GM12891 (cell line): ENCODE results near the gene HSD11B1L.
"Not testable (repeated sequence)": the region's sequence is repeated elsewhere in the genome, so short reads cannot be mapped to it uniquely, and the experiment has no call there.

ENCODE experiments used
- DNase-seq: peaks from one replicate; pipeline ENCODE4 v3.0.0; 2011; ENCODE audit warnings: low spot score; ENCODE audit not compliant: insufficient read length
- FAIRE-seq: peaks from 2 replicates; lab custom pipeline; 2011; peaks lifted over from hg19 to GRCh38; lab: Jason Lieb, UNC
- PAX5 ChIP-seq: IDR thresholded peaks from 2 replicates; pipeline ENCODE4 v1.6.1; 2011; ENCODE audit warnings: low read length, moderate library complexity, mild to moderate bottlenecking; ENCODE audit not compliant: insufficient read depth, severe bottlenecking
- POLR2A ChIP-seq: IDR thresholded peaks from 2 replicates; pipeline ENCODE4 v1.6.1; 2011; ENCODE audit warnings: low read depth, low read length, control low read depth
- POLR2AphosphoS5 ChIP-seq: IDR thresholded peaks from 2 replicates; pipeline ENCODE4 v1.6.1; 2011; ENCODE audit warnings: low read depth, low read length, control low read depth
- POU2F2 ChIP-seq: IDR thresholded peaks from 2 replicates; pipeline ENCODE4 v1.6.1; 2011; ENCODE audit warnings: low read depth, mild to moderate bottlenecking, control low read depth, low read length, moderate library complexity
- SPI1 ChIP-seq: IDR thresholded peaks from 2 replicates; pipeline ENCODE4 v1.6.1; 2011; ENCODE audit warnings: low read depth, low read length, control low read depth
- TAF1 ChIP-seq: IDR thresholded peaks from 2 replicates; pipeline ENCODE4 v1.6.1; 2011; ENCODE audit warnings: low read depth, low read length, control low read depth

HSD11B1L gene

GRCh38 chr19:5698635-5699422, 18.0 kb downstream of the HSD11B1L start:
- TF ChIP-seq TAF1 (no peak), POLR2A (no peak), PAX5 (no peak), POU2F2 (no peak), SPI1 (no peak), POLR2AphosphoS5 (no peak; the same call in 1 of the 2 replicates)
- FAIRE-seq: no peak
- DNase-seq: no peak

- DNase-seq (no peak), FAIRE-seq (no peak)
- no peak for TF ChIP-seq SPI1
- TF ChIP-seq TAF1: no peak
- no peak; the same call in 1 of the 2 replicates for TF ChIP-seq POLR2A
- no peak for TF ChIP-seq PAX5
- TF ChIP-seq POLR2AphosphoS5: no peak
- TF ChIP-seq POU2F2: no peak
These were observed 19.7 kb downstream of the HSD11B1L start for GRCh38 chr19:5700455-5701092.

- not testable (repeated sequence) for DNase-seq, FAIRE-seq
These were observed 21.2 kb downstream of the HSD11B1L start for GRCh38 chr19:5702053-5702410.

- TF ChIP-seq SPI1 (no peak), POU2F2 (no peak), TAF1 (no peak), POLR2A (0 out of 2 replicates have a peak, but pooled peaks have one; percentile 0), POLR2AphosphoS5 (0 out of 2 replicates have a peak, but pooled peaks have one; percentile 26), PAX5 (no peak)
- peak; percentile 17 for DNase-seq
- FAIRE-seq: no peak
These were observed 23.3 kb downstream of the HSD11B1L start for GRCh38 chr19:5703819-5704818.

- FAIRE-seq (no peak), DNase-seq (no peak)
- TF ChIP-seq TAF1 (no peak), POLR2A (no peak), POU2F2 (no peak)
These were observed 24.7 kb downstream of the HSD11B1L start for GRCh38 chr19:5705552-5705951.

GRCh38 chr19:5706876-5707573, 26.2 kb downstream of the HSD11B1L start:
- no peak for TF ChIP-seq PAX5
- TF ChIP-seq POU2F2: no peak
- no peak for TF ChIP-seq SPI1
- no peak for TF ChIP-seq POLR2AphosphoS5
- TF ChIP-seq POLR2A: no peak
- TF ChIP-seq TAF1: no peak
- DNase-seq (peak; percentile 22), FAIRE-seq (no peak)

GRCh38 chr19:5707576-5708575, 27.0 kb downstream of the HSD11B1L start:
- FAIRE-seq (no peak), DNase-seq (peak; percentile 30)
- TF ChIP-seq TAF1 (no peak), SPI1 (no peak)

GRCh38 chr19:5711025-5711424, 30.2 kb downstream of the HSD11B1L start:
- TF ChIP-seq POLR2AphosphoS5: no peak; the same call in 1 of the 2 replicates
- no peak for TF ChIP-seq POU2F2
- FAIRE-seq (no peak), DNase-seq (no peak)
